Esophagus muscularis mucosa (tissue), 3 donors: ENCODE results near the gene NCKAP1.

Source experiments
- CTCF ChIP-seq, 3 experiments: fragments of 200-600 bp in 2 of 3; fragments of 450-650 bp in 1 of 3; sonication (generic) in 2 of 3; IDR thresholded peaks; one replicate each; pipeline ENCODE4 v1.5.1; 2017 to 2019; ENCODE audit warnings: antibody characterized with exemption in 3 of 3, mild to moderate bottlenecking in 2 of 3, moderate library complexity in 1 of 3
- POLR2A ChIP-seq: fragments of 450-650 bp; IDR thresholded peaks from one replicate; pipeline ENCODE4 v1.6.1; 2017; ENCODE audit warnings: antibody characterized with exemption, moderate library complexity, mild to moderate bottlenecking, low read depth

DNA sequence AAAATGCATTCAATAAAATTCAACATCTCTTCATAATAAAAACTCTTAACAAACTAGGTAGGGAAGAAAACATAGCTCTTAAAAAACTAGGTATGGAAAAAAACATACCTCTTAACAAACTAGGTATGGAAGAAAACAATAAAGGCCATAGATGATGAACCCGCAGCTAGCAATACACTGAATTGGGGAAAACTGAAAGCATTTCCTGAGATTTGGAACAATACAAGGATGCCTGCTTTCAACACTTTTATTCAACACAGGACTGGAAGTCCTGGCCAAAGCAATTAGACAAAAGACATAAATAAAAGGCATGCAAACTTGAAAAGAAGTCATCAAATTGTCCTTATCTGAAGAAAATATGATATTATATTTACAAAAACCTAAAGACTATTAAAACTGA, 67.8 kb downstream of the NCKAP1 start:
- TF ChIP-seq POLR2A (no peak), CTCF (IDR thresholded peaks at IDR 0.05) (no peak)
